Upper lobe of right lung (tissue), 1 donor: ENCODE data around the gene LDOC1. TPM values are rescaled to one million over a fixed set of nuclear protein-coding genes. Genes with fewer than 3 reads are reported as not detected.

ENCODE experiments used
- ATAC-seq: fragments of 200-7000 bp; cut with Tn5 transposase; one replicate; pipeline ENCODE4 v1.9.1; 2020; ENCODE audit warnings: mild to moderate bottlenecking, moderate library complexity
- DNase-seq: peaks from one replicate; pipeline ENCODE4 v3.0.0-alpha.2; 2020
- H3K27ac ChIP-seq: fragments of 200-600 bp; one replicate; pipeline ENCODE4 v1.8.0; 2022
- H3K27me3 ChIP-seq: fragments of 200-600 bp; one replicate; pipeline ENCODE4 v1.8.0; 2022; ENCODE audit warnings: mild to moderate bottlenecking
- H3K36me3 ChIP-seq: fragments of 200-600 bp; one replicate; pipeline ENCODE4 v1.8.0; 2022
- H3K4me1 ChIP-seq: fragments of 200-600 bp; one replicate; pipeline ENCODE4 v1.8.0; 2022
- H3K4me3 ChIP-seq: fragments of 200-600 bp; one replicate; pipeline ENCODE4 v1.8.0; 2022; ENCODE audit warnings: mild to moderate bottlenecking
- H3K9me3 ChIP-seq: fragments of 200-600 bp; one replicate; pipeline ENCODE4 v1.8.0; 2022
- intact Hi-C: fragments of 100-400 bp; cut with DNase I; formaldehyde crosslinking; loops from one replicate; pipeline ENCODE4 v1.11.0; 2022
- total RNA-seq: library from RNA; stranded (reverse); fragmentation: NEBNext Ultra II Directional; extraction: Animal tissue kit (Norgen Biotek cat#: 25700); gene quantifications from one replicate; pipeline ENCODE4 v1.2.1, GENCODE V29; 2021
- TF ChIP-seq, protein P1 (sequence below): fragments of 200-600 bp; IDR thresholded peaks from one replicate; pipeline ENCODE4 v1.8.0; 2022; ENCODE audit warnings: antibody characterized with exemption
- donor health status: DM: no; HTN: yes; CAD: no; lungs with severe emphysema.

The LDOC1 gene
- total RNA-seq, 1 donor from 2014 or later = 19.1 TPM

DNA sequence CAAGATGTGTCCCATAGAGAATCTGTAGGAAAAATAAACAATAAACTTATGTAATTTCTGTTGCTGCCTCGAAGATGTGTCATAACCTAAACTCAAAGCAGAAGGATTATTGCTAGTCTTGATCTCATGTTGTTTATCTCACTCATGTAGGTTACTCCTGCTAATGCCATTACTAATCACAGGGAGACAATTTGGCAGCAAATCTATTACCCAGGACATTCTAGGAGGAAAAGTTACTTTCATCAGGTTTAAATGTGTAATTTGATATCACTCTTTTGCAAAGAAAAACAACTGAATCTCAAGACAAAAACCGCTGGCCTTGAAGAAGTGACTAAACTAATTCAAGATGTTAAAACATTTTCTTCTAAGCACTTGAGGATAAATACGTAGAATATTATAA is 34.0 kb downstream of the LDOC1 start:
- TF ChIP-seq, protein P1, sequence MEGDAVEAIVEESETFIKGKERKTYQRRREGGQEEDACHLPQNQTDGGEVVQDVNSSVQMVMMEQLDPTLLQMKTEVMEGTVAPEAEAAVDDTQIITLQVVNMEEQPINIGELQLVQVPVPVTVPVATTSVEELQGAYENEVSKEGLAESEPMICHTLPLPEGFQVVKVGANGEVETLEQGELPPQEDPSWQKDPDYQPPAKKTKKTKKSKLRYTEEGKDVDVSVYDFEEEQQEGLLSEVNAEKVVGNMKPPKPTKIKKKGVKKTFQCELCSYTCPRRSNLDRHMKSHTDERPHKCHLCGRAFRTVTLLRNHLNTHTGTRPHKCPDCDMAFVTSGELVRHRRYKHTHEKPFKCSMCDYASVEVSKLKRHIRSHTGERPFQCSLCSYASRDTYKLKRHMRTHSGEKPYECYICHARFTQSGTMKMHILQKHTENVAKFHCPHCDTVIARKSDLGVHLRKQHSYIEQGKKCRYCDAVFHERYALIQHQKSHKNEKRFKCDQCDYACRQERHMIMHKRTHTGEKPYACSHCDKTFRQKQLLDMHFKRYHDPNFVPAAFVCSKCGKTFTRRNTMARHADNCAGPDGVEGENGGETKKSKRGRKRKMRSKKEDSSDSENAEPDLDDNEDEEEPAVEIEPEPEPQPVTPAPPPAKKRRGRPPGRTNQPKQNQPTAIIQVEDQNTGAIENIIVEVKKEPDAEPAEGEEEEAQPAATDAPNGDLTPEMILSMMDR = no peak
- H3K27me3 ChIP-seq = no peaks in the 10 kb centered on the region
- no peaks in the 10 kb centered on the region for H3K9me3 ChIP-seq
- H3K27ac ChIP-seq = no peak overlapping the region
- no peak overlapping the region for H3K4me3 ChIP-seq
- H3K36me3 ChIP-seq = no peaks in the 10 kb centered on the region
- DNase-seq (no peak), ATAC-seq (no peak)
- no peaks in the 10 kb centered on the region for H3K4me1 ChIP-seq
- intact Hi-C loops = no loop called here

DNA sequence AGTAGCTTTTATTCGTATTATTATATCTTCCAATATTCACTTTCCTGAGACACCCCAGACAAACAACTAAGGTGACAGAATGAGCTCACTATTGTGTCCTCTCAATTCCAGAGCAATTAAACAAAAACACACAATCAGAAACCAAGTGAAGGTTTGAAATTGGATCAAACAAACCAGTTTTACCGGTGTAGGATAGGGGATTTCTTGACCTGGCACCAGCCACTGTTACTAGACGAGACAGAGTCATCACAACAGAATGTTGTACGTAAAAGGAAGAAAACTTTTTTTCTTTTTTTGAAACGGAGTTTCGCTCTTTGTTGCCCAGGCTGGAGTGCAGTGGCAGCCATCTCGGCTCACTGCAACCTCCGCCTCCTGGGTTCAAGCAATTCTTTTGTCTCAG is 43.7 kb downstream of the LDOC1 start:
- Histone ChIP-seq H3K27me3 (no peaks in the 10 kb centered on the region), H3K27ac (no peak overlapping the region), H3K4me3 (no peak overlapping the region), H3K4me1 (no peaks in the 10 kb centered on the region), H3K36me3 (no peaks in the 10 kb centered on the region), H3K9me3 (no peaks in the 10 kb centered on the region)
- intact Hi-C loops = no loop called here
- TF ChIP-seq, protein P1 = no peak
- ATAC-seq (no peak), DNase-seq (no peak)

DNA sequence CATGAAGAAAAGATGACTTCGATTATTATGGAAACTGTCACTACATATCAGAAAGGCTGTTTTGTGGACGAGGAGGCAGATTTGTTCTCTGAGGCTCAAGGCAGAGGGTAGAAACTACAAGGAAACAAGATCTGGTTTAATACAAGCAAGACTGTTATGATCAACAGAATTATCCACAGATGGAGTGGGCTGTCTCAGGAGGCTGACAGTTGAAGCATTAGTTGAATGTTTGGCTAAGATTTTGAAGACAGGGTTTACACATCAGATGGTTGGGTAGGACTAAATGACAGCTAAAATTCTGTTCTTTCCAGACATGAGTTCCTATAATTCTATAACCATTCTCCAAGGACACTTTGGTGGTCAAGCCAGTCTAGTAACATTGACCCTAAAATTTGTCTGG is 49.8 kb downstream of the LDOC1 start:
- H3K36me3 ChIP-seq = no peaks in the 10 kb centered on the region
- H3K9me3 ChIP-seq = no peaks in the 10 kb centered on the region
- DNase-seq = no peak
- TF ChIP-seq, protein P1 = no peak
- no peaks in the 10 kb centered on the region for H3K4me1 ChIP-seq
- no peak for ATAC-seq
- H3K27me3 ChIP-seq = no peaks in the 10 kb centered on the region
- intact Hi-C loops = no loop called here
- H3K4me3 ChIP-seq = no peak overlapping the region
- H3K27ac ChIP-seq = no peak overlapping the region

Other genes with a start within 250 kb of the LDOC1 start
- not detected for gene SPANXB1, start 174.5 kb downstream of the LDOC1 start, total RNA-seq
- not detected for gene SPANXC, start 65.4 kb upstream of the LDOC1 start, total RNA-seq